CD4-positive, alpha-beta memory T cell (primary cell): ENCODE measurements around the gene ACSM6. TPM values are rescaled to one million over a fixed set of nuclear protein-coding genes. Genes with fewer than 3 reads are reported as not detected.
A peak's percentile ranks its signal among the peaks of the same experiment; 100 is the strongest.
"Not testable (repeated sequence)": the region's sequence is repeated elsewhere in the genome, so short reads cannot be mapped to it uniquely, and the experiment has no call there.

Experiments
- CTCF ChIA-PET: fragments of 350-600 bp; sonication (Branson Sonifier 250); formaldehyde crosslinking; loops from one replicate; lab custom pipeline; 2021; ENCODE audit warnings: inconsistent platforms; ENCODE audit not compliant: partially characterized antibody; lab: Charles Lee
- POLR2A ChIA-PET: fragments of 350-600 bp; sonication (Branson Sonifier 250); formaldehyde crosslinking; loops from one replicate; lab custom pipeline; 2021; ENCODE audit not compliant: partially characterized antibody; lab: Charles Lee
- DNase-seq, 5 donors: peaks; one replicate each; pipeline versions ENCODE4 v3.0.0 to v3.0.0-alpha.2; 2020 to 2022; ENCODE audit warnings: mixed read lengths in 1 of 5
- H3K27ac ChIP-seq: one replicate; pipeline ENCODE4 v1.7.0; 2013; ENCODE audit warnings: low read depth, low read length
- H3K27me3 ChIP-seq: 2 replicates; pipeline ENCODE4 v1.7.0; 2013; ENCODE audit warnings: mild to moderate bottlenecking, low read length, moderate library complexity; ENCODE audit not compliant: insufficient read depth
- H3K36me3 ChIP-seq: 2 replicates; pipeline ENCODE4 v1.7.0; 2013; ENCODE audit warnings: mild to moderate bottlenecking, low read length, moderate library complexity; ENCODE audit not compliant: insufficient read depth
- H3K4me1 ChIP-seq: 2 replicates; pipeline ENCODE4 v1.7.0; 2013; ENCODE audit warnings: mild to moderate bottlenecking, low read length, moderate library complexity; ENCODE audit not compliant: insufficient read depth
- H3K4me3 ChIP-seq, 2 donors: one replicate each; pipeline ENCODE4 v1.7.0; 2013; ENCODE audit warnings: low read length in 2 of 2, mild to moderate bottlenecking in 1 of 2
- H3K9me3 ChIP-seq, 2 donors: one replicate each; pipeline ENCODE4 v1.7.0; 2013; ENCODE audit warnings: low read length in 2 of 2, control low read depth in 1 of 2; ENCODE audit not compliant: control insufficient read depth in 1 of 2
- H3K27ac Mint-ChIP-seq, 7 donors: one replicate each; pipeline ENCODE4 v1.8.0; 2020 to 2021; ENCODE audit warnings: mixed read lengths in 7 of 7, mild to moderate bottlenecking in 6 of 7, inconsistent platforms in 3 of 7, moderate library complexity in 3 of 7
- H3K27me3 Mint-ChIP-seq, 2 donors: one replicate each; pipeline ENCODE4 v1.8.0; 2020 to 2021; ENCODE audit warnings: mixed read lengths in 2 of 2
- H3K36me3 Mint-ChIP-seq, 2 donors: one replicate each; pipeline ENCODE4 v1.8.0; 2020 to 2021; ENCODE audit warnings: mixed read lengths in 2 of 2, inconsistent platforms in 1 of 2, mild to moderate bottlenecking in 1 of 2
- H3K4me1 Mint-ChIP-seq, 4 donors: one replicate each; pipeline ENCODE4 v1.8.0; 2020 to 2021; ENCODE audit warnings: mixed read lengths in 4 of 4, mild to moderate bottlenecking in 1 of 4
- H3K4me3 Mint-ChIP-seq, 8 donors: one replicate each; pipeline ENCODE4 v1.8.0; 2020 to 2021; ENCODE audit warnings: mixed read lengths in 8 of 8, mild to moderate bottlenecking in 7 of 8, moderate library complexity in 6 of 8, inconsistent platforms in 3 of 8
- H3K9me3 Mint-ChIP-seq, 8 donors: one replicate each; pipeline ENCODE4 v1.8.0; 2020 to 2021; ENCODE audit warnings: mixed read lengths in 8 of 8, mild to moderate bottlenecking in 5 of 8, inconsistent platforms in 3 of 8, moderate library complexity in 1 of 8
- intact Hi-C: fragments of 100-400 bp; cut with micrococcal nuclease; formaldehyde crosslinking; loops from one replicate; pipeline ENCODE4 v1.15.1; 2023
- polyA plus RNA-seq, 2 donors: library from polyadenylated mRNA; unstranded; fragments of 300-500 nt; fragmentation: Illumina TruSeq; gene quantifications; one replicate each; pipeline ENCODE4 v1.2.3, GENCODE V29; 2021
- total RNA-seq, 2 experiments: library from RNA; stranded (reverse); gene quantifications; one replicate each; pipeline ENCODE4 v1.2.3, GENCODE V29; 2021

Gene ACSM6
- total and polyA plus RNA-seq, 4 experiments from 2014 or later = not detected

- no peak for DNase-seq
- Histone ChIP-seq H3K27me3 (no peaks in the 10 kb centered on the region), H3K4me1 (no peaks in the 10 kb centered on the region), H3K36me3 (no peaks in the 10 kb centered on the region), H3K4me3 (no peak overlapping the region), H3K27ac (no peak overlapping the region), H3K9me3 (no peaks in the 10 kb centered on the region)
- H3K9me3 Mint-ChIP-seq = peaks cover 0 to 7% (median 2%) of the 10 kb centered on the region in 8 donors
- ChIA-PET CTCF (no interaction called here), POLR2A (no interaction called here)
- intact Hi-C loops = no loop called here
- H3K4me1 Mint-ChIP-seq = no peaks in the 10 kb centered on the region
- H3K36me3 Mint-ChIP-seq = no peaks in the 10 kb centered on the region
- no peak overlapping the region for H3K4me3 Mint-ChIP-seq
- no peak overlapping the region for H3K27ac Mint-ChIP-seq
- peaks cover 2 to 7% of the 10 kb centered on the region in 2 donors for H3K27me3 Mint-ChIP-seq
Measured at GRCh38 chr10:95214793-95215192, 20.8 kb downstream of the ACSM6 start.

- Mint-ChIP-seq H3K36me3 (no peaks in the 10 kb centered on the region), H3K4me1 (no peaks in the 10 kb centered on the region), H3K27ac (no peak overlapping the region), H3K9me3 (peaks cover 0 to 7% (median 2%) of the 10 kb centered on the region in 8 donors), H3K4me3 (no peak overlapping the region), H3K27me3 (peaks cover 2 to 7% of the 10 kb centered on the region in 2 donors)
- DNase-seq = no peak
- H3K36me3 ChIP-seq = no peaks in the 10 kb centered on the region
- no peak overlapping the region for H3K27ac ChIP-seq
- H3K4me1 ChIP-seq = no peaks in the 10 kb centered on the region
- H3K4me3 ChIP-seq = no peak overlapping the region
- intact Hi-C loops = no loop called here
- POLR2A ChIA-PET = no interaction called here
- H3K27me3 ChIP-seq = no peaks in the 10 kb centered on the region
- CTCF ChIA-PET = no interaction called here
- H3K9me3 ChIP-seq = no peaks in the 10 kb centered on the region
Measured at GRCh38 chr10:95217476-95217875, 23.4 kb downstream of the ACSM6 start.

GRCh38 chr10:95220539-95220938 is 26.5 kb downstream of the ACSM6 start:
- POLR2A ChIA-PET = no interaction called here
- H3K27ac Mint-ChIP-seq = no peak overlapping the region

GRCh38 chr10:95221124-95221523 is 27.1 kb downstream of the ACSM6 start:
- no peaks in the 10 kb centered on the region for H3K27me3 ChIP-seq
- ChIA-PET CTCF (interaction anchor here (1.2 kb wide), 1 partner anchor 34 kb away, joined by 4 read pairs; no protein-coding TSS in a partner anchor), POLR2A (no interaction called here)
- no peak for DNase-seq
- H3K27ac Mint-ChIP-seq = no peak overlapping the region
- H3K36me3 Mint-ChIP-seq = no peaks in the 10 kb centered on the region
- H3K9me3 Mint-ChIP-seq = peaks cover 0 to 5% (median 0%) of the 10 kb centered on the region in 8 donors
- H3K4me1 Mint-ChIP-seq = no peaks in the 10 kb centered on the region
- H3K4me3 Mint-ChIP-seq = no peak overlapping the region
- no peaks in the 10 kb centered on the region for H3K4me1 ChIP-seq
- intact Hi-C loops = no loop called here
- no peak overlapping the region for H3K27ac ChIP-seq
- no peak overlapping the region for H3K4me3 ChIP-seq
- no peaks in the 10 kb centered on the region for H3K9me3 ChIP-seq
- no peaks in the 10 kb centered on the region for H3K36me3 ChIP-seq
- peaks cover 2 to 3% of the 10 kb centered on the region in 2 donors for H3K27me3 Mint-ChIP-seq

More at GRCh38 chr10:95220539-95220938, 26.5 kb downstream of the ACSM6 start:
- DNase-seq = no peak
- Mint-ChIP-seq H3K36me3 (no peaks in the 10 kb centered on the region), H3K9me3 (peaks cover 0 to 7% (median under 1%) of the 10 kb centered on the region in 8 donors), H3K4me1 (no peaks in the 10 kb centered on the region), H3K27me3 (peaks cover 2 to 4% of the 10 kb centered on the region in 2 donors), H3K4me3 (no peak overlapping the region)
- intact Hi-C loops = no loop called here
- Histone ChIP-seq H3K4me3 (no peak overlapping the region), H3K27me3 (no peaks in the 10 kb centered on the region), H3K36me3 (no peaks in the 10 kb centered on the region), H3K9me3 (no peaks in the 10 kb centered on the region), H3K4me1 (no peaks in the 10 kb centered on the region), H3K27ac (no peak overlapping the region)
- CTCF ChIA-PET = no interaction called here

- Mint-ChIP-seq H3K36me3 (no peaks in the 10 kb centered on the region), H3K9me3 (peaks cover 0 to 7% (median 0%) of the 10 kb centered on the region in 8 donors), H3K4me3 (no peak overlapping the region), H3K27ac (no peak overlapping the region), H3K4me1 (no peaks in the 10 kb centered on the region), H3K27me3 (peaks cover 0 to 3% of the 10 kb centered on the region in 2 donors)
- H3K36me3 ChIP-seq = no peaks in the 10 kb centered on the region
- no peaks in the 10 kb centered on the region for H3K9me3 ChIP-seq
- no peaks in the 10 kb centered on the region for H3K27me3 ChIP-seq
- DNase-seq = no peak
- H3K27ac ChIP-seq = no peak overlapping the region
- H3K4me1 ChIP-seq = no peaks in the 10 kb centered on the region
- no peak overlapping the region for H3K4me3 ChIP-seq
- POLR2A ChIA-PET = no interaction called here
- intact Hi-C loops = no loop called here
- CTCF ChIA-PET = no interaction called here
Measured at GRCh38 chr10:95225136-95225535, 31.1 kb downstream of the ACSM6 start.

GRCh38 chr10:95228934-95229723 is 35.1 kb downstream of the ACSM6 start:
- CTCF ChIA-PET, H3K27me3 ChIP-seq, intact Hi-C loops, H3K4me3 ChIP-seq, H3K4me1 ChIP-seq, H3K27ac Mint-ChIP-seq, H3K9me3 Mint-ChIP-seq, H3K27ac ChIP-seq, DNase-seq, POLR2A ChIA-PET, H3K9me3 ChIP-seq, H3K36me3 ChIP-seq, H3K36me3 Mint-ChIP-seq, H3K4me3 Mint-ChIP-seq: not testable (repeated sequence)
- peaks cover 5 to 14% (median 7%) of the 10 kb centered on the region in 4 donors for H3K4me1 Mint-ChIP-seq
- peaks cover 8 to 10% of the 10 kb centered on the region in 2 donors for H3K27me3 Mint-ChIP-seq

GRCh38 chr10:95229724-95230627 is 35.9 kb downstream of the ACSM6 start:
- ChIA-PET POLR2A (no interaction called here), CTCF (no interaction called here)
- DNase-seq = no peak
- Mint-ChIP-seq H3K4me1 (peaks cover 5 to 16% (median 7%) of the 10 kb centered on the region in 4 donors), H3K9me3 (peaks cover 0 to 7% (median 1%) of the 10 kb centered on the region in 8 donors), H3K36me3 (peaks cover 0 to 3% of the 10 kb centered on the region in 2 donors), H3K4me3 (peak overlapping the region; percentile 64 to 84 (median 81)), H3K27ac (no peak overlapping the region), H3K27me3 (peaks cover 8 to 10% of the 10 kb centered on the region in 2 donors)
- intact Hi-C loops = no loop called here
- Histone ChIP-seq H3K27me3 (no peaks in the 10 kb centered on the region), H3K36me3 (no peaks in the 10 kb centered on the region), H3K4me3 (no peak overlapping the region), H3K4me1 (no peaks in the 10 kb centered on the region), H3K27ac (no peak overlapping the region), H3K9me3 (no peaks in the 10 kb centered on the region)
